A673 (cell line): ENCODE results near the gene CCDC33. TPM values are rescaled to one million over a fixed set of nuclear protein-coding genes. Genes with fewer than 3 reads are reported as not detected.

ENCODE experiments used
- BruUV-seq: library from RNA; stranded (reverse); fragments of 400-500 nt; replicated peaks from 2 replicates; lab custom pipeline; 2021; lab: Mats Ljungman, UMichigan
- CTCF ChIA-PET: fragments of 300-600 bp; sonication (Branson Sonifier 250); formaldehyde crosslinking; loops from one replicate; lab custom pipeline; 2022; ENCODE audit warnings: antibody characterized with exemption; lab: Charles Lee
- POLR2A ChIA-PET: fragments of 300-600 bp; sonication (Branson Sonifier 250); formaldehyde crosslinking; loops from one replicate; lab custom pipeline; 2022; ENCODE audit warnings: antibody characterized with exemption; ENCODE audit not compliant: low non-redundant PET; lab: Charles Lee
- DNase-seq: peaks from one replicate; pipeline ENCODE4 v3.0.0-alpha.2; 2015; ENCODE audit warnings: low spot score
- H3K27ac ChIP-seq: fragments of 200-600 bp; sonication (generic); 2 replicates; pipeline ENCODE4 v1.5.1; 2016; ENCODE audit warnings: mixed run types, low read depth, mild to moderate bottlenecking, mixed read lengths, antibody characterized with exemption, low read length; ENCODE audit not compliant: poor library complexity, severe bottlenecking
- H3K27me3 ChIP-seq: fragments of 200-600 bp; sonication (generic); replicated peaks from 2 replicates; pipeline ENCODE4 v1.6.1; 2017; ENCODE audit warnings: mixed run types, low read depth, mild to moderate bottlenecking, mixed read lengths, antibody characterized with exemption, low read length; ENCODE audit not compliant: insufficient read depth, poor library complexity
- H3K36me3 ChIP-seq: fragments of 200-600 bp; sonication (generic); 2 replicates; pipeline ENCODE4 v1.6.1; 2016; ENCODE audit warnings: mixed run types, mild to moderate bottlenecking, mixed read lengths, antibody characterized with exemption, low read length; ENCODE audit not compliant: insufficient read depth, poor library complexity, severe bottlenecking
- H3K4me1 ChIP-seq: fragments of 200-600 bp; sonication (generic); 2 replicates; pipeline ENCODE4 v1.6.1; 2017; ENCODE audit warnings: mixed run types, mild to moderate bottlenecking, mixed read lengths, antibody characterized with exemption, low read length; ENCODE audit not compliant: insufficient read depth, poor library complexity, severe bottlenecking
- H3K4me3 ChIP-seq: fragments of 200-600 bp; sonication (generic); 2 replicates; pipeline ENCODE4 v1.5.1; 2016; ENCODE audit warnings: low read depth, mixed run types, mild to moderate bottlenecking, mixed read lengths, low read length; ENCODE audit not compliant: poor library complexity, severe bottlenecking
- H3K9me3 ChIP-seq: fragments of 200-600 bp; sonication (generic); 2 replicates; pipeline ENCODE4 v1.6.1; 2016; ENCODE audit warnings: mixed run types, low read depth, mild to moderate bottlenecking, mixed read lengths, antibody characterized with exemption, low read length; ENCODE audit not compliant: poor library complexity, severe bottlenecking
- EZH2 ChIP-seq: fragments of 200-600 bp; sonication (generic); IDR thresholded peaks from 2 replicates; pipeline ENCODE4 v1.6.1; 2017; ENCODE audit warnings: borderline replicate concordance, low read depth, mild to moderate bottlenecking, mixed read lengths, antibody characterized with exemption, low read length; ENCODE audit not compliant: poor library complexity, severe bottlenecking
- intact Hi-C: fragments of 100-400 bp; cut with micrococcal nuclease; formaldehyde crosslinking; loops from one replicate; pipeline ENCODE4 v1.10.0; 2022; ENCODE audit not compliant: unreplicated experiment
- total RNA-seq: library from RNA; stranded (reverse); gene quantifications from 2 replicates; pipeline ENCODE4 v1.2.3, GENCODE V29; 2021
- TF ChIP-seq, protein P1 (sequence below): fragments of 300-800, 200-600 bp; sonication (generic); conservative IDR thresholded peaks from 2 replicates; pipeline ENCODE4 v1.5.1; 2017; ENCODE audit warnings: low read depth, mild to moderate bottlenecking, antibody characterized with exemption, low read length, moderate library complexity, mixed read lengths

Gene CCDC33
- total RNA-seq, 1 experiment from 2014 or later: not detected

DNA sequence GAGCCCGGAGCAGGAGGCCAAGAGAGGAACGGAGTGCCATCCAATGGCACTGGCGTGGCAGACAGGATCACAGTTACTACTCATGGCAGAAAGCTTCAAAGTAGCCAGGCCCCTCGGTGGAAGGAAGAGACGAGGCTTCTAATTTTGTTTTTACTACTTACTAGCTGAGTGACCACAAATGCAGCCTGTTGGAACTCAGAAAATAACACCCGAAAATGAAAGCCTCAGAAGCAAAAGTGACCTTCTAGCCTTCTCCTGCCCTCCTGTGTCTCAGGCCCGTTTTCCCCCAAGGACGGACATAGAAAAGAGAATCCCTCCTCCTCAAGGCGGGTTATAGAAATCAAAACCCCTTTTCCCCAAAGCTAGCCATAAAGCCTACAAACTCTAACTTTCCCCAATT lies 23.6 kb upstream of the CCDC33 start:
- ChIA-PET POLR2A (no interaction called here), CTCF (no interaction called here)
- no TSS peak for BruUV-seq

DNA sequence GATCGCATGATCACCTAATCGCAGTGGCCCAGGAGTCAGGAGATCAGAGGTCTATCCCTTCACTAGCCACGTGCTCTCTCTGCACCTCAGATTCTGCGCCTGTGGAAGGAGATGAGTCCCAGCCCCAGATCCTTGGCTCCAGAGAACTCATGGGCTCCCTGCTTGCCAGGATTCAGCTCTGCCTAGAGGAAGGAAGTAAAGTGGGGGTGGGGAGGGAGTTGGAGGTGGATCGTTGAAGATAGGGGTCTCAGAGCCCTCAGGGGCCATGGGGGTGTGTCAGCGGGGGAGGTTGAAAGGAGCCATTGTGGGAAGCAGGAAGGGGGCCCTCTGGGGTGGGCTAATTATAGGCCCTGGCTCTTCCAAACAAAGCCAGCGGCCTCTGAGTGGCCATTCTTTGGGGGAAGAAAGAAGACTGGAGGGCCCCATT lies 22.3 kb upstream of the CCDC33 start:
- ChIA-PET POLR2A (no interaction called here), CTCF (no interaction called here)
- Histone ChIP-seq H3K4me1 (peaks cover 20% of the 10 kb centered on the region), H3K36me3 (no peaks in the 10 kb centered on the region), H3K9me3 (no peaks in the 10 kb centered on the region), H3K27ac (no peak overlapping the region), H3K4me3 (no peak overlapping the region), H3K27me3 (no peaks in the 10 kb centered on the region)
- no TSS peak for BruUV-seq
- TF ChIP-seq, protein P1, sequence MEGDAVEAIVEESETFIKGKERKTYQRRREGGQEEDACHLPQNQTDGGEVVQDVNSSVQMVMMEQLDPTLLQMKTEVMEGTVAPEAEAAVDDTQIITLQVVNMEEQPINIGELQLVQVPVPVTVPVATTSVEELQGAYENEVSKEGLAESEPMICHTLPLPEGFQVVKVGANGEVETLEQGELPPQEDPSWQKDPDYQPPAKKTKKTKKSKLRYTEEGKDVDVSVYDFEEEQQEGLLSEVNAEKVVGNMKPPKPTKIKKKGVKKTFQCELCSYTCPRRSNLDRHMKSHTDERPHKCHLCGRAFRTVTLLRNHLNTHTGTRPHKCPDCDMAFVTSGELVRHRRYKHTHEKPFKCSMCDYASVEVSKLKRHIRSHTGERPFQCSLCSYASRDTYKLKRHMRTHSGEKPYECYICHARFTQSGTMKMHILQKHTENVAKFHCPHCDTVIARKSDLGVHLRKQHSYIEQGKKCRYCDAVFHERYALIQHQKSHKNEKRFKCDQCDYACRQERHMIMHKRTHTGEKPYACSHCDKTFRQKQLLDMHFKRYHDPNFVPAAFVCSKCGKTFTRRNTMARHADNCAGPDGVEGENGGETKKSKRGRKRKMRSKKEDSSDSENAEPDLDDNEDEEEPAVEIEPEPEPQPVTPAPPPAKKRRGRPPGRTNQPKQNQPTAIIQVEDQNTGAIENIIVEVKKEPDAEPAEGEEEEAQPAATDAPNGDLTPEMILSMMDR: no peak
- TF ChIP-seq EZH2: no peak
- DNase-seq: no peak
- intact Hi-C loops: no loop called here

More for the DNA sequence above, 23.6 kb upstream of the CCDC33 start:
- TF ChIP-seq, protein P1: no peak
- no peak for TF ChIP-seq EZH2
- DNase-seq: no peak
- H3K27ac ChIP-seq: no peak overlapping the region
- H3K4me1 ChIP-seq: peaks cover 20% of the 10 kb centered on the region
- no peaks in the 10 kb centered on the region for H3K9me3 ChIP-seq
- no peaks in the 10 kb centered on the region for H3K36me3 ChIP-seq
- H3K4me3 ChIP-seq: no peak overlapping the region
- no peaks in the 10 kb centered on the region for H3K27me3 ChIP-seq
- intact Hi-C loops: no loop called here

DNA sequence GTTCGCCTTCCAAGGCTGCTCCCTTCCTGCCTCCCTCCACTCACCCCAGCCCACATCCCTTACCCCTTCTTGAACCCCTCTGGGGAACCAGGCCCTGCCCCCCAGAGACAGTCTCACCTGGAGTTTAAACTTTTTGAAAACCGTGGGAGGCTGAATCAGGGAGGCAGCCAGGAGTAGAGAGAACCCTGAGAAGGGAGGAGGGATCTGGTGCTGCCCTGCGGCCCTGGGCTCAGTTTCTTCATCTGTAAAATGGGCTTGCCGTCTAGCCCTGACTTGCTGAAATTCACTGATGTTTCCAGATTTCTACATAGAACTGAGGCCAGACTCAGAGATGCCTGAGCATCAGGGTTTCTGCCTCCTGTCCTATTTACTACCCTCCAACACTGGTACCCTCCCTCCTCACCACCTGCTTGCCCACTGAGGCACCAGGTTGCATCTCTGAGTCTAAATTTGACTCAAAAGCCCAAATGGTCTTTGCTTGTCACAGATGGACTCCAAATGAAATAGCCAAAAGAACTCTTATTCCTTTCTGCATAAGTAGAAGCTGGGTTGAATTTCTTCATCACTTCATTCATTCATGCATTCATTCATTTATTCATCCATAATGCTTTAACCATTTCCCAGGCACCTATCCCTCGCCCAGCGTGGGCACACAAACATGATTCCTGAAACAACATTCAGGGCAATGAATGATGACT lies 21.7 kb upstream of the CCDC33 start:
- H3K27ac ChIP-seq: no peak overlapping the region
- intact Hi-C loops: no loop called here
- CTCF ChIA-PET: no interaction called here

More for the DNA sequence above, 21.7 kb upstream of the CCDC33 start:
- H3K4me1 ChIP-seq: peaks cover 14% of the 10 kb centered on the region
- no peaks in the 10 kb centered on the region for H3K9me3 ChIP-seq
- BruUV-seq: no TSS peak
- DNase-seq: no peak
- POLR2A ChIA-PET: no interaction called here
- H3K27me3 ChIP-seq: no peaks in the 10 kb centered on the region
- no peak overlapping the region for H3K4me3 ChIP-seq
- TF ChIP-seq EZH2: no peak
- TF ChIP-seq, protein P1: no peak
- no peaks in the 10 kb centered on the region for H3K36me3 ChIP-seq
